Stimulated activated CD8-positive, alpha-beta memory T cell treated with anti-CD3 and anti-CD28 coated beads, Interleukin-4, amount 100 ng/mL, for 1 hour (primary cell): Measurements from ENCODE around the gene DMGDH.
A peak's percentile ranks its signal among the peaks of the same experiment; 100 is the strongest.
"Not testable (repeated sequence)": the region's sequence is repeated elsewhere in the genome, so short reads cannot be mapped to it uniquely, and the experiment has no call there.

Experiments used
- DNase-seq, 2 donors: peaks; one replicate each; pipeline ENCODE4 v3.0.0-alpha.2; 2020; ENCODE audit warnings: low read depth in 2 of 2, low spot score in 1 of 2

The DMGDH gene

GRCh38 chr5:79014631-79015030 is 54.8 kb downstream of the DMGDH start:
- DNase-seq: no peak

GRCh38 chr5:79011869-79012268 is 57.6 kb downstream of the DMGDH start:
- DNase-seq: no peak

- no peak for DNase-seq
These were observed 58.1 kb downstream of the DMGDH start for GRCh38 chr5:79011219-79011836.

GRCh38 chr5:79008362-79008761 is 61.1 kb downstream of the DMGDH start:
- no peak for DNase-seq

GRCh38 chr5:79007872-79008271 is 61.6 kb downstream of the DMGDH start:
- DNase-seq: no peak

- no peak for DNase-seq
These were observed 63.4 kb downstream of the DMGDH start for GRCh38 chr5:79005936-79006631.

- no peak for DNase-seq
These were observed 64.3 kb downstream of the DMGDH start for GRCh38 chr5:79005151-79005550.

GRCh38 chr5:79002374-79002773 is 67.1 kb downstream of the DMGDH start:
- no peak for DNase-seq

- no peak for DNase-seq
These were observed 68.0 kb downstream of the DMGDH start for GRCh38 chr5:79001471-79001870.

GRCh38 chr5:78997090-78997489 is 72.4 kb downstream of the DMGDH start:
- DNase-seq: no peak

- no peak for DNase-seq
These were observed 73.9 kb downstream of the DMGDH start for GRCh38 chr5:78995521-78996007.

- DNase-seq: no peak
These were observed 76.3 kb downstream of the DMGDH start for GRCh38 chr5:78993165-78993564.

- DNase-seq: no peak
These were observed 77.3 kb downstream of the DMGDH start for GRCh38 chr5:78992146-78992545.

GRCh38 chr5:78989080-78989479 is 80.4 kb downstream of the DMGDH start:
- no peak for DNase-seq

GRCh38 chr5:78985725-78986223 is 83.7 kb downstream of the DMGDH start:
- DNase-seq: peak in 1 of 2 donors; percentile 11

- DNase-seq: peak in 1 of 2 donors; percentile 21
These were observed 84.3 kb downstream of the DMGDH start, which contains the start of gene ARSB for GRCh38 chr5:78985116-78985724. TSS of gene ARSB (minus strand) at chr5:78985310. CDS start at chr5:78985248, 62 bp downstream.

GRCh38 chr5:78984439-78985115 is 84.9 kb downstream of the DMGDH start:
- peak; percentile 28 to 59 for DNase-seq

GRCh38 chr5:78983601-78984438 is 85.7 kb downstream of the DMGDH start:
- no peak for DNase-seq

- DNase-seq: not testable (repeated sequence)
These were observed 86.3 kb downstream of the DMGDH start for GRCh38 chr5:78983194-78983593.

- no peak for DNase-seq
These were observed 89.6 kb downstream of the DMGDH start for GRCh38 chr5:78979909-78980308.
